Stomach smooth muscle (tissue), 2 donors: ENCODE results near the gene LRRC14B.
"Not testable (repeated sequence)": the region's sequence is repeated elsewhere in the genome, so short reads cannot be mapped to it uniquely, and the experiment has no call there.

ENCODE experiments used
- H3K27ac ChIP-seq: one replicate; pipeline ENCODE4 v1.7.0; 2013; ENCODE audit warnings: mild to moderate bottlenecking, low read length, inconsistent platforms
- H3K27me3 ChIP-seq, 2 donors: one replicate each; pipeline ENCODE4 v1.7.0; 2013; ENCODE audit warnings: low read length in 2 of 2; ENCODE audit not compliant: insufficient read depth in 2 of 2, control insufficient read depth in 1 of 2
- H3K36me3 ChIP-seq, 2 donors: one replicate each; pipeline ENCODE4 v1.7.0; 2013; ENCODE audit warnings: low read length in 2 of 2; ENCODE audit not compliant: control insufficient read depth in 2 of 2, insufficient read depth in 2 of 2
- H3K4me1 ChIP-seq: one replicate; pipeline ENCODE4 v1.7.0; 2013; ENCODE audit warnings: low read length; ENCODE audit not compliant: control insufficient read depth, insufficient read depth
- H3K4me3 ChIP-seq, 2 donors: one replicate each; pipeline ENCODE4 v1.7.0; 2013; ENCODE audit warnings: low read length in 2 of 2
- H3K9ac ChIP-seq, 2 donors: one replicate each; pipeline ENCODE4 v1.7.0; 2013; ENCODE audit warnings: low read length in 2 of 2, mild to moderate bottlenecking in 1 of 2
- H3K9me3 ChIP-seq, 2 donors: one replicate each; pipeline ENCODE4 v1.7.0; 2013; ENCODE audit warnings: low read length in 2 of 2; ENCODE audit not compliant: control insufficient read depth in 2 of 2
- donor health status: healthy.
- donor health status: Pancreatic carcinoma.

LRRC14B gene

DNA sequence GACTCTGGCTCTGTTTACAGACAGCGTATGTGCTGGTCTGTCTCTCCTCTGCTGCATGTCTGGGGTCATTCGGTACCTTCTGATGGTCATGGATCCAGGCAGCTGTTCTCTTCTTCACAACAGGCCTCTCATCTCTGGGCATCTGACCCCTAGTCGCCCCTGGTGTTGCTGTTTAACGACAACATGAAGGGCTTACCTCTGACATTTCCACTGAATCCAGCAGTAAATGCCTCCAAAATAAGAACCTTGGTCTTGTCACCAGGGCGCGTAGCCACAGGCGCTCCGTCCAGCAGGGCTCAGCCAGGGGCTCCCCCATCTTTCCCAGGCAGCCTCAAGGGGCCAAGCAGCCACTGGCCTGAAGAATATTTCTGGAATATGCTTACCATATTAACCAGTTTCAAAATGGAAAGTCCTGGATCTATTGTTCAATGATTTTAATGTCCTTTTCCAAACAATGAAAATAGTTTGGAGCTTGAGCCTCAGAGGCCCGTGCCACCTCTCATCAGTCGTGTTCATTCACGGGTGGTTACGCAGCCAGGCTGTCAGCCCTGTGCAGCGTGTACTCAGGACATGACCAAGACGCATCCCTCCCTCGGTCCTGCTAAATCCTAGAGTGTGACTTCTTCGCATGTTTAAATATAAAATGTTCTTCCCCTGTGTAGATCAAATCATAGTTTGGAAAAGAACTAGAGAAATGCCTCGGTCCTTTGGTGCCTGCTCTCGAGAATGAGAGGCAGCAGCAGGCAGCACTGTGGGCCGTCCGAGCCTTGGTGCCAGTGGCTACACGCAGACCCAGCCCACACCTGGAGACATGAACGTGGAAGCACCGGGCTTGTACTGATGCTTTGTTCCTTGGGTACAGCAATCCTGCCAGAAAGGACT is 30.1 kb upstream of the LRRC14B start:
- Histone ChIP-seq H3K9me3 (no peaks in the 10 kb centered on the region), H3K27me3 (peaks cover 0 to 2% of the 10 kb centered on the region in 2 donors), H3K27ac (no peak overlapping the region), H3K9ac (no peak overlapping the region), H3K36me3 (no peaks in the 10 kb centered on the region), H3K4me3 (no peak overlapping the region), H3K4me1 (no peaks in the 10 kb centered on the region)

- H3K36me3 ChIP-seq, result no peaks in the 10 kb centered on the region
- H3K9me3 ChIP-seq, result no peaks in the 10 kb centered on the region
- no peaks in the 10 kb centered on the region for H3K4me1 ChIP-seq
- no peak overlapping the region for H3K9ac ChIP-seq
- H3K27me3 ChIP-seq, result peaks cover 0 to 2% of the 10 kb centered on the region in 2 donors
- no peak overlapping the region for H3K4me3 ChIP-seq
- H3K27ac ChIP-seq, result no peak overlapping the region
Measured at GRCh38 chr5:161803-162110, 29.5 kb upstream of the LRRC14B start.

- no peak overlapping the region for H3K27ac ChIP-seq
- H3K4me3 ChIP-seq, result no peak overlapping the region
- H3K4me1 ChIP-seq, result no peaks in the 10 kb centered on the region
- no peaks in the 10 kb centered on the region for H3K9me3 ChIP-seq
- H3K27me3 ChIP-seq, result peaks cover 0 to 2% of the 10 kb centered on the region in 2 donors
- no peak overlapping the region for H3K9ac ChIP-seq
- no peaks in the 10 kb centered on the region for H3K36me3 ChIP-seq
Measured at GRCh38 chr5:162190-162564, 29.1 kb upstream of the LRRC14B start.

DNA sequence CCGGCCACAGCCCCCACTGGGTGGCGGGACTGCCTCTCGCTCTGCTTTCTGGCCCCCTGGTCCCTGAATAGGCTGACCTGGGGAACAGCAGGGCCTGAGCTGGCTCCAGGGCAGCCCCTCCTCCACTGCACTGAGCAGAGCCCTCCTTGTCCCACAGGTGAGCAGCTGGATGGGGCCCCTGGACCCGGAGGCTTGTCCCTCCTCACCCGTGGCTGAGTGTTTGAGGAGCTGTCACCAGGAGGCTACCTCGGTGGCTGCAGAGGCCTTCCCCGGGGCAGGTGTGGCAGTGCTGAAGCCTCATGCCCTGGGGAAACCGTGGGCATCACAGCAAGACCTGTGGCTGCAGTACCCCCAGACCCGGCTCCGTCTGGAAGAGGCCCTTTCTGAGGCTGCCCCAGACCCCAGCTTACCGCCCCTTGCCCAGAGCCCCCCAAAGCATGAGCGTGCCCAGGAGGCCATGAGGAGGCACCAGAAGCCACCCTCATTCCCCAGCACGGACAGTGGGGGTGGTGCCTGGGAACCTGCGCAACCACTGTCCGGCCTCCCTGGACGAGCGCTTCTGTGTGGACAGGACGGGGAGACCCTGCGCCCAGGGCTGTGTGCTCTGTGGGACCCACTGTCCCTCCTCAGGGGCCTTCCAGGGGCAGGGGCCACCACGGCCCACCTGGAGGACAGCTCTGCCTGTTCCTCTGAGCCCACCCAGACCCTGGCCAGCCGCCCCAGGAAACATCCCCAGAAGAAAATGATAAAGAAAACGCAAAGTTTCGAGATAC is 28.5 kb upstream of the LRRC14B start:
- Histone ChIP-seq H3K36me3 (no peaks in the 10 kb centered on the region), H3K27ac (no peak overlapping the region), H3K9me3 (no peaks in the 10 kb centered on the region), H3K9ac (no peak overlapping the region), H3K27me3 (peaks cover 0 to 2% of the 10 kb centered on the region in 2 donors), H3K4me3 (no peak overlapping the region), H3K4me1 (no peaks in the 10 kb centered on the region)

- H3K36me3 ChIP-seq, result no peaks in the 10 kb centered on the region
- H3K9me3 ChIP-seq, result no peaks in the 10 kb centered on the region
Measured at GRCh38 chr5:163338-163620, 28.0 kb upstream of the LRRC14B start.

GRCh38 chr5:163841-164240 is 27.5 kb upstream of the LRRC14B start:
- Histone ChIP-seq H3K9ac (no peak overlapping the region), H3K4me1 (no peaks in the 10 kb centered on the region), H3K9me3 (no peaks in the 10 kb centered on the region), H3K4me3 (no peak overlapping the region), H3K36me3 (no peaks in the 10 kb centered on the region), H3K27me3 (peaks cover 0 to 2% of the 10 kb centered on the region in 2 donors), H3K27ac (no peak overlapping the region)

More at GRCh38 chr5:163338-163620, 28.0 kb upstream of the LRRC14B start:
- Histone ChIP-seq H3K27me3 (peaks cover 0 to 2% of the 10 kb centered on the region in 2 donors), H3K4me1 (no peaks in the 10 kb centered on the region), H3K27ac (no peak overlapping the region), H3K9ac (no peak overlapping the region), H3K4me3 (no peak overlapping the region)

DNA sequence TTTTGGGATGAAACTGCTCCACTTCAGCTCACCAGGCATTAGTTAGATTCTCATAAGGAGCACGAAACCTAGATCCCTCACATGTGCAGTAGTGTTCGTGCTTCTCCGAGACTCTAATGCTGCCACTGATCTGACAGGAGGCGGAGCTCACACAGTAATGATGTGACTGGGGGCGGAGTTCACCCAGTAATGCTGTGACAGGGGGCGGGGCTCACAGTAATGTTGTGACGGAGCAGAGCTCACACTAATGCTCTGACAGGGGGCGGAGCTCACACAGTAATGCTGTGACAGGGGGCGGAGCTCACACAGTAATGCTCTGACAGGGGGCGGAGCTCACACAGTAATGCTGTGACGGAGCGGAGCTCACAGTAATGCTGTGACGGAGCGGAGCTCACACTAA is 27.1 kb upstream of the LRRC14B start:
- no peak overlapping the region for H3K9ac ChIP-seq
- no peaks in the 10 kb centered on the region for H3K36me3 ChIP-seq
- no peak overlapping the region for H3K27ac ChIP-seq
- no peaks in the 10 kb centered on the region for H3K9me3 ChIP-seq
- no peaks in the 10 kb centered on the region for H3K4me1 ChIP-seq
- no peak overlapping the region for H3K4me3 ChIP-seq
- H3K27me3 ChIP-seq, result peaks cover 0 to 2% of the 10 kb centered on the region in 2 donors

DNA sequence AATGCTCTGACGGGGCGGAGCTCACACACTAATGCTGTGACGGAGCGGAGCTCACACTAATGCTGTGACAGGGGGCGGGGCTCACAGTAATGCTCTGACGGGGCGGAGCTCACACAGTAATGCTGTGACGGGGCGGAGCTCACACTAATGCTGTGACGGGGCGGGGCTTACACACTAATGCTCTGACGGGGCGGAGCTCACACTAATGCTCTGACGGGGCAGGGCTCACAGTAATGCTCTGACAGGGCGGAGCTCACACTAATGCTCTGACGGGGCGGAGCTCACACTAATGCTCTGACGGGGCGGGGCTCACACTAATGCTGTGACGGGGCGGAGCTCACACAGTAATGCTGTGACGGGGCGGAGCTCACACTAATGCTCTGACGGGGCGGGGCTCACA is 26.5 kb upstream of the LRRC14B start:
- not testable (repeated sequence) for H3K4me1 ChIP-seq, H3K9me3 ChIP-seq, H3K27me3 ChIP-seq, H3K27ac ChIP-seq, H3K36me3 ChIP-seq, H3K4me3 ChIP-seq, H3K9ac ChIP-seq

GRCh38 chr5:166441-167372 is 24.6 kb upstream of the LRRC14B start:
- Histone ChIP-seq H3K27ac (no peak overlapping the region), H3K4me1 (no peaks in the 10 kb centered on the region), H3K9me3 (no peaks in the 10 kb centered on the region), H3K4me3 (no peak overlapping the region), H3K27me3 (no peaks in the 10 kb centered on the region), H3K36me3 (no peaks in the 10 kb centered on the region), H3K9ac (no peak overlapping the region)

DNA sequence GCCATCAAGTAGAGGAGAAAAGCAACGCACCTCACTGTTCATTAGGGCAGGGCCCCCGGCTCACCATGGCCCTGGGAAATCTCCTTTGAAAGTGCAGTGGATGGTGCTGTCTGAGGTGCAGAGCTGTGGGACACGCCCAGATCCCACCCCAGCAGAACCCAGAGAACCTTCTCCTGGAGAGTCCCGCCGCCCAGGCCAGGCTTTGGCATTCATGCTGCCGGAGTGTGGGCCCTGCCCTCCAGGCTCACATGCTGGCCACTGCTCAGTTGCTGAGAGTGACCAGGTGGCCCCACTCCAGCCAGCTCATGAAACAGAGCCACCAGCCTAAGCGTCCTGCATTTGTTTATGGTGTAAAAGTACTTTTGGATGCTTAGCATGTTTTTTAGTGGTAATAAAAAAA is 23.8 kb upstream of the LRRC14B start:
- H3K27ac ChIP-seq, result no peak overlapping the region
- H3K4me3 ChIP-seq, result no peak overlapping the region
- no peaks in the 10 kb centered on the region for H3K4me1 ChIP-seq

More for the DNA sequence above, 23.8 kb upstream of the LRRC14B start:
- Histone ChIP-seq H3K36me3 (no peaks in the 10 kb centered on the region), H3K9ac (no peak overlapping the region), H3K27me3 (no peaks in the 10 kb centered on the region), H3K9me3 (no peaks in the 10 kb centered on the region)
